Neural cell (in vitro differentiated cells): ENCODE measurements around the gene ARSK. TPM values are rescaled to one million over a fixed set of nuclear protein-coding genes. Genes with fewer than 3 reads are reported as not detected.

Source experiments
- H2AFZ ChIP-seq: fragments of 200-600, 300-800 bp; sonication (generic), shearing (Covaris generic); 2 replicates; pipeline ENCODE4 v1.6.0; 2014; ENCODE audit warnings: low read depth, mild to moderate bottlenecking, antibody characterized with exemption, low read length, moderate library complexity
- H3F3A ChIP-seq: fragments of 200-600 bp; shearing (Covaris generic); 2 replicates; pipeline ENCODE4 v1.6.1; 2016; ENCODE audit warnings: mild to moderate bottlenecking, moderate library complexity, mixed read lengths, antibody characterized with exemption, low read length; ENCODE audit not compliant: insufficient read depth, poor library complexity, severe bottlenecking
- H3K27ac ChIP-seq: fragments of 200-600, 300-800 bp; sonication (generic), shearing (Covaris generic); 2 replicates; pipeline ENCODE4 v1.5.1; 2014; ENCODE audit warnings: mild to moderate bottlenecking, low read length, moderate library complexity
- H3K27me3 ChIP-seq: fragments of 300-800, 200-600 bp; sonication (generic), shearing (Covaris generic); 2 replicates; pipeline ENCODE4 v1.6.0; 2014; ENCODE audit warnings: mild to moderate bottlenecking, low read depth, low read length, moderate library complexity; ENCODE audit not compliant: insufficient read depth
- H3K36me3 ChIP-seq: fragments of 300-800, 200-600 bp; sonication (generic), shearing (Covaris generic); 2 replicates; pipeline ENCODE4 v1.5.1; 2014; ENCODE audit warnings: mild to moderate bottlenecking, antibody characterized with exemption, low read length, moderate library complexity; ENCODE audit not compliant: insufficient read depth
- H3K4me2 ChIP-seq: fragments of 300-800, 200-600 bp; sonication (generic), shearing (Covaris generic); 2 replicates; pipeline ENCODE4 v1.6.0; 2014; ENCODE audit warnings: mild to moderate bottlenecking, low read length
- H3K4me3 ChIP-seq: fragments of 300-800, 200-600 bp; sonication (generic), shearing (Covaris generic); 2 replicates; pipeline ENCODE4 v1.5.1; 2014; ENCODE audit warnings: mild to moderate bottlenecking, low read length, moderate library complexity
- H3K79me2 ChIP-seq: fragments of 200-600 bp; shearing (Covaris generic); replicated peaks from 2 replicates; pipeline ENCODE4 v1.6.0; 2014; ENCODE audit warnings: mild to moderate bottlenecking, low read length, moderate library complexity; ENCODE audit not compliant: insufficient read depth
- H3K9ac ChIP-seq: fragments of 300-800, 200-600 bp; sonication (generic), shearing (Covaris generic); 2 replicates; pipeline ENCODE4 v1.6.1; 2016; ENCODE audit warnings: mild to moderate bottlenecking, low read length, mixed read lengths
- H3K9me2 ChIP-seq: fragments of 200-600 bp; shearing (Covaris generic); 2 replicates; pipeline ENCODE4 v1.6.1; 2016; ENCODE audit warnings: mild to moderate bottlenecking, low read length, mixed read lengths; ENCODE audit not compliant: insufficient read depth
- H3K9me3 ChIP-seq: fragments of 200-600, 300-800 bp; sonication (generic), shearing (Covaris generic); 2 replicates; pipeline ENCODE4 v1.6.1; 2016; ENCODE audit warnings: mild to moderate bottlenecking, mixed run types, low read length, moderate library complexity, mixed read lengths
- H4K20me1 ChIP-seq: fragments of 200-600 bp; shearing (Covaris generic); 2 replicates; pipeline ENCODE4 v1.6.1; 2016; ENCODE audit warnings: mild to moderate bottlenecking, mixed run types; ENCODE audit not compliant: insufficient read depth
- CTCF ChIP-seq: fragments of 450-650 bp; IDR thresholded peaks from 2 replicates; pipeline ENCODE4 v1.5.1; 2014; ENCODE audit warnings: antibody characterized with exemption, mild to moderate bottlenecking, moderate library complexity; ENCODE audit not compliant: poor library complexity, severe bottlenecking
- EP300 ChIP-seq: fragments of 450-650 bp; conservative IDR thresholded peaks from 2 replicates; pipeline ENCODE4 v1.6.1; 2014; ENCODE audit warnings: antibody characterized with exemption, mild to moderate bottlenecking, moderate library complexity; ENCODE audit not compliant: poor library complexity, severe bottlenecking
- EZH2 ChIP-seq: fragments of 200-600, 300-800 bp; shearing (Covaris generic), sonication (generic); IDR thresholded peaks from 2 replicates; pipeline ENCODE4 v1.6.1; 2014; ENCODE audit warnings: antibody characterized with exemption, low read length, borderline replicate concordance, mild to moderate bottlenecking; ENCODE audit not compliant: insufficient read depth, poor library complexity, severe bottlenecking
- MXI1 ChIP-seq: fragments of 450-650 bp; conservative IDR thresholded peaks from 2 replicates; pipeline ENCODE4 v1.6.1; 2014; ENCODE audit warnings: antibody characterized with exemption, mild to moderate bottlenecking; ENCODE audit not compliant: poor library complexity, severe bottlenecking
- POLR2AphosphoS5 ChIP-seq: IDR thresholded peaks from 2 replicates; pipeline ENCODE4 v1.6.1; 2012
- RAD21 ChIP-seq: fragments of 450-650 bp; conservative IDR thresholded peaks from 2 replicates; pipeline ENCODE4 v1.6.1; 2014; ENCODE audit warnings: antibody characterized with exemption, mild to moderate bottlenecking, moderate library complexity
- SMC3 ChIP-seq: fragments of 450-650 bp; conservative IDR thresholded peaks from 2 replicates; pipeline ENCODE4 v1.6.1; 2014; ENCODE audit warnings: antibody characterized with exemption, mild to moderate bottlenecking, moderate library complexity; ENCODE audit not compliant: poor library complexity
- TAF1 ChIP-seq: IDR thresholded peaks from 2 replicates; pipeline ENCODE4 v1.6.1; 2012; ENCODE audit warnings: low read depth
- polyA plus RNA-seq: library from polyadenylated mRNA; depleted of rRNA; stranded (reverse); fragments of >200 nt; gene quantifications from 2 replicates; pipeline ENCODE4 v1.2.3, GENCODE V29; 2014
- TF ChIP-seq, protein P1 (sequence below): IDR thresholded peaks from 2 replicates; pipeline ENCODE4 v1.6.1; 2012; ENCODE audit warnings: borderline replicate concordance

ARSK gene
- polyA plus RNA-seq, 1 donor from 2014 or later: 2.8 TPM

- H3F3A ChIP-seq: no peaks in the 10 kb centered on the region
- H3K9me3 ChIP-seq: no peaks in the 10 kb centered on the region
- no peak overlapping the region for H3K4me3 ChIP-seq
- no peaks in the 10 kb centered on the region for H3K9me2 ChIP-seq
- no peaks in the 10 kb centered on the region for H4K20me1 ChIP-seq
- TF ChIP-seq, protein P1, sequence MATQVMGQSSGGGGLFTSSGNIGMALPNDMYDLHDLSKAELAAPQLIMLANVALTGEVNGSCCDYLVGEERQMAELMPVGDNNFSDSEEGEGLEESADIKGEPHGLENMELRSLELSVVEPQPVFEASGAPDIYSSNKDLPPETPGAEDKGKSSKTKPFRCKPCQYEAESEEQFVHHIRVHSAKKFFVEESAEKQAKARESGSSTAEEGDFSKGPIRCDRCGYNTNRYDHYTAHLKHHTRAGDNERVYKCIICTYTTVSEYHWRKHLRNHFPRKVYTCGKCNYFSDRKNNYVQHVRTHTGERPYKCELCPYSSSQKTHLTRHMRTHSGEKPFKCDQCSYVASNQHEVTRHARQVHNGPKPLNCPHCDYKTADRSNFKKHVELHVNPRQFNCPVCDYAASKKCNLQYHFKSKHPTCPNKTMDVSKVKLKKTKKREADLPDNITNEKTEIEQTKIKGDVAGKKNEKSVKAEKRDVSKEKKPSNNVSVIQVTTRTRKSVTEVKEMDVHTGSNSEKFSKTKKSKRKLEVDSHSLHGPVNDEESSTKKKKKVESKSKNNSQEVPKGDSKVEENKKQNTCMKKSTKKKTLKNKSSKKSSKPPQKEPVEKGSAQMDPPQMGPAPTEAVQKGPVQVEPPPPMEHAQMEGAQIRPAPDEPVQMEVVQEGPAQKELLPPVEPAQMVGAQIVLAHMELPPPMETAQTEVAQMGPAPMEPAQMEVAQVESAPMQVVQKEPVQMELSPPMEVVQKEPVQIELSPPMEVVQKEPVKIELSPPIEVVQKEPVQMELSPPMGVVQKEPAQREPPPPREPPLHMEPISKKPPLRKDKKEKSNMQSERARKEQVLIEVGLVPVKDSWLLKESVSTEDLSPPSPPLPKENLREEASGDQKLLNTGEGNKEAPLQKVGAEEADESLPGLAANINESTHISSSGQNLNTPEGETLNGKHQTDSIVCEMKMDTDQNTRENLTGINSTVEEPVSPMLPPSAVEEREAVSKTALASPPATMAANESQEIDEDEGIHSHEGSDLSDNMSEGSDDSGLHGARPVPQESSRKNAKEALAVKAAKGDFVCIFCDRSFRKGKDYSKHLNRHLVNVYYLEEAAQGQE: no peak
- TF ChIP-seq MXI1 (no peak), SMC3 (no peak), TAF1 (no peak), POLR2AphosphoS5 (no peak), CTCF (no peak), EZH2 (no peak), EP300 (no peak), RAD21 (no peak)
- no peak overlapping the region for H3K9ac ChIP-seq
- H3K79me2 ChIP-seq: no peaks in the 10 kb centered on the region
- H2AFZ ChIP-seq: no peak overlapping the region
- H3K27ac ChIP-seq: no peak overlapping the region
- H3K36me3 ChIP-seq: no peaks in the 10 kb centered on the region
- no peaks in the 10 kb centered on the region for H3K27me3 ChIP-seq
- H3K4me2 ChIP-seq: no peak overlapping the region
Measured at GRCh38 chr5:95606419-95606818, 51.5 kb downstream of the ARSK start.

GRCh38 chr5:95609711-95610110, 54.8 kb downstream of the ARSK start:
- Histone ChIP-seq H3K27me3 (no peaks in the 10 kb centered on the region), H2AFZ (no peak overlapping the region), H3K4me2 (no peak overlapping the region), H3K4me3 (no peak overlapping the region), H3K36me3 (no peaks in the 10 kb centered on the region), H4K20me1 (no peaks in the 10 kb centered on the region), H3K27ac (no peak overlapping the region), H3K9me2 (no peaks in the 10 kb centered on the region), H3K79me2 (no peaks in the 10 kb centered on the region), H3K9me3 (no peaks in the 10 kb centered on the region), H3F3A (no peaks in the 10 kb centered on the region), H3K9ac (no peak overlapping the region)
- TF ChIP-seq EZH2: no peak
- TF ChIP-seq EP300: no peak
- no peak for TF ChIP-seq CTCF
- no peak for TF ChIP-seq POLR2AphosphoS5
- TF ChIP-seq, protein P1: no peak
- TF ChIP-seq SMC3: no peak
- no peak for TF ChIP-seq MXI1
- TF ChIP-seq TAF1: no peak
- TF ChIP-seq RAD21: no peak
